HG02981 (cell line): ENCODE data around the gene RNF5.

Experiments
- ATAC-seq: cut with Tn5 transposase; IDR thresholded peaks from one replicate; pipeline ENCODE4 v1.9.1; 2021; ENCODE audit warnings: mild to moderate bottlenecking, moderate library complexity; ENCODE audit not compliant: unreplicated experiment

Gene RNF5

DNA sequence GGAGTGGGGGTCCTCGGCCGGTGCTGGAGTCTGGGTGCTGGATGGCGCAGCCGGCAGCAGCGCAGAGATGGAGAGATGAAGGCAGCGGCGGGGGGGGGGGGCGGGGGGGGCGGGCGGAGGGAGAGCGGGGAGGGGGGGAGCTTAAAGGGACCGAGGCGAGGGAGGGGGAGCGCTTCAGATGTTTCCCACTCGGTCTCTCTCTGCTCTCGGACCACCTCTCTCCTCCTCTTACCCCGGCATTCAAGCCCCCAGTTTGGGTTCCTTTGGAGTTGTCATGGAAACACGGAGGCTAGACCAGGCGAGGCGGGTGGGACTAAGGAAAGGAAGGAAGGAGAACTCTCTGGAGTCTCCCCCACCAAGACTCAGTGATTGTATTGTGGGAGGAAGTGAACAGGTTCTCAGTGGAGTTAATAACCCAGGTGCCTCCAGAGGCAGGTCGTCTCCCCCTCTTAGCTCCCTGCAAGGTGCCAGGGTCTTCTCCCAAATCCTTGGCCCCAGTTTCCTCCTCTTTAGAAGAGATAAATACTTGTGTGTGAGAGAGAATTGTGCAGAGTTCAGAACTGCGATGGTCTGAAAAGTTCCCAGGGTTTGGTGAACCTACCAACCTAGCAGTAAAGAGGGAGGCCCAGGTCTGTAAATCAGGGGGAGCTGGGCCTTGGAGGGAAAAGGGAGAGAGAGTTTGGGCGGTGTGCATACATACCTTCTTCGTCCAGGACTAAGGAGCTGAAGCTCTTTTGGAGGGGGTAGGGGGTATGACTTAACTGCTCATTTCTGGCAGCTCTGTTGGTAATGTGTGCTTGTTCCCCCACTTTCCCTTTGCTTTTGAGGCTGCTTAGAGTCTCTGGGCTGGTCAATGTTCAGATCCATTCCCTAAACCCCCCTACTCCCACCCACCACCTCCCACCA lies 26.1 kb upstream of the RNF5 start, which contains the start of gene PRRT1:
PRRT1 (minus strand) TSS at position 77 of the 906 bp plus-strand sequence. CDS start 112 bp downstream, outside the sequence.
- no peak for ATAC-seq

DNA sequence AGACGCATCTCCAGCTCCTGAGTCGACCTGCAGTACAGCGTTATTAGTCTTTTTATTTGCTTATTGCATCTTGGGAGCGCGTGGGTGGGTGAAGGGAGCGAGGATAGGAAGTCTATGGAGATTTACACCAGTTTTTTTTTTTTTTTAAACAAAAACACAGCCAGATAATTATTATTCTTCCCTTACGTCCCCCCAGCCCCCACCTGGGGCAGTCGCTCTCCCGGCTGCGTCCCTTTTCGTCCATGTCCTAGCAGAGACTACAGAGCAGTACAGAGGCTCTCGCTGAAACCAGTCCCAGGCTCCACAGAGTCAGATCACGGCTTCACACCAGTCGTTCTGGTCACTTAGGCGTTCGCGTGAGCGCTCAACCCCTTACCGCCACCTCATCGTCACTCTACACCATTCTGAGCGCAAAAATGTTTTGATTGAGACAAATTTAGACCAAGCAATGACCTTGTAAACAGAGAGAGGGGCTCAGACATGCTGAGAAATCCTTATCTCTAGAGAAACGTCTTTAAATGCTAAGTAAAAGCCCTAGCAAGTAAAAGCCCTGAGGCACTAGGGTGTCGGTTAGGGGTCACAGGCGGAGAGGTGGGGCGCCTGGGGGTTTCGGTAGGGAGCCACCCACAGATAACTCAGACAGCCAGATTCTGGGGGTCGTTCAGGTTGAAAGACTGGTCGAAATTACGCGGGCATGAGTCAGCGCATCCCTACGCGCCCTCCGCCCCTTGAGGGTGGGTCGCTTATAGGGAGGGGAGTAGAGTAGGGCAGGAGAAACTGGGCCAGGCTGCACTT lies 25.2 kb upstream of the RNF5 start:
- no peak for ATAC-seq

DNA sequence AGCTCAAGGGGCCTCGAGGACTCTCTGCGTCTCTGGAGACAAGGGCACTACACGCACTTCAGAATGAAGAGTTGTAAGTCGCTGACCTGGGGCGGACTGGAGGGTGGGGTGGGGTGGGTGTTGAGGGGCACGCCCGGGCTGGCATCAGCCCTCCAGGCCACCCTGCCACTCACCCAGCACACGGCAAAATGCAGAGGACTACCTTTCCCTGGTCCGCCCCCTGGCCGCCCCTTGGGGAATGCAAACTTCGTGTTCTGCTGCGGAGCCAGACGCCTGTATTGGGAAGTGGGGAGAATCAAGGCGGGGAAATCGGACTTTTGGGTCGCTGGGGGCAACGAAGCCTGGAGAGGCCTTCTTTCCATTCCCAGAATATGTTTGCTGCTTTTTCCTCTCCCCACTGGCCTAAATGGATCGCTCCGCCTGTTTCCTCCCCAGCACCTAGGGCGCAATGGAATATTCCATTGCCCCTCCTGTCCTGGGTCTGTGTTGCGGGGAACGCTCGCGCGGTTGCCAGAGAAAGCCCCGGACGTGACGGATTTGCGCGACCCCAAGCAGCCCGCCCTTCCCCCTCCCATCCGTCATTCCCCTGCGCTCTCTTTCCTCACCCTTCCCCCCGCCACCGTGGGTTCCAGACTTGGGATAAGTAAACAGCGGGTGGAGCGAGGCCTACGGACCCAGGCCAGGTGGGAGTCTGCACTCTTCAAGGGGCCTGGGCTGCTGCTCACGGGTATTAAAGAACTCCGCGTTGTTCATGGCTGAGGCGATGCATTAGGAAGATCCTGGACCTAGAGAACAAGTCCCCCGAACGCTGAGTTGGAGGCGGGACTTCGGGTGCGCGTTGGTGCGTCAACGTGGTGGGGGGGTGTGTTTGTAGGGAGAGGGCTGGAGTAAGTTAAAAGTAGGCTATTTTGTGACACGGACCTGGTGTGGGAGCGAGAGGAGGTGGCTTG lies 24.4 kb upstream of the RNF5 start, which contains the start of gene PPT2:
PPT2 (plus strand) TSS at position 578 of the 950 bp plus-strand sequence. CDS start 454 bp downstream, outside the sequence.
- no peak for ATAC-seq

DNA sequence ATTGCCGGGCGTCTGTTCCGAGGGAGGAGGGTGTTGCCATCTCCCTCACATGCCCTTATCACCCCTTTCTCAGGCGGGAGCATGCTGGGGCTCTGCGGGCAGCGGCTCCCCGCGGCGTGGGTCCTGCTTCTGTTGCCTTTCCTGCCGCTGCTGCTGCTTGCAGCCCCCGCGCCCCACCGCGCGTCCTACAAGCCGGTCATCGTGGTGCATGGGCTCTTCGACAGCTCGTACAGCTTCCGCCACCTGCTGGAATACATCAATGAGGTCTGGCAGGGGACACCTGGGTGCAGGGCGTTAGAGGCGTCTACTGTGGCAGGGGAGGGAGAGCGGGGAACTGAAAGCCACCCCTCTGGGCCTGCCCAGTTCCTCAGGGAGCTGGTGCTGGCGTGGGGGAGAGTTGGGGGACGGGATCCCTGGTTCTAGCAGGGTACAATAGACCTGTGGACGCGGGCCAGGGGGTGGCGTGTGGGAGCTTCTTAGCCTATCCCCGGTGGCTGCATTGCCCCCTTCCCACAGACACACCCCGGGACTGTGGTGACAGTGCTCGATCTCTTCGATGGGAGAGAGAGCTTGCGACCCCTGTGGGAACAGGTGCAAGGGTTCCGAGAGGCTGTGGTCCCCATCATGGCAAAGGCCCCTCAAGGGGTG lies 23.6 kb upstream of the RNF5 start:
- ATAC-seq, result no peak

DNA sequence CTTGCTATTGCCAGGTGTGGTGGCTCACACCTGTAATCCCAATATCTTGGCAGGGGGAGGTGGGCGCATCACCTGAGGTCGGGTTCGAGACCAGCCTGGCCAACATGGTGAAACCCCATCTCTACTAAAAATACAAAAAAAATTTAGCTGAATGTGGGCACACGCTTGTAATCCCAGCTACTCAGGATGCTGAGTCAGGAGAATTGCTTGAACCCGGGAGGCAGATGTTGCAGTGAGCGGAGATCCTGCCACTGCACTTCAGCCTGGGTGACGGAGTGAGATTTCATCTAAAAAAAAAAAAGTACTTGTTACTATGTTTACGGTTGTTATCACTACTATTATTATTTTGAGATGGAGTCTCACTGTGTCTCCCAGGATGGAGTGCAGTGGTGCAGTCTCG lies 21.3 kb upstream of the RNF5 start:
- no peak for ATAC-seq

DNA sequence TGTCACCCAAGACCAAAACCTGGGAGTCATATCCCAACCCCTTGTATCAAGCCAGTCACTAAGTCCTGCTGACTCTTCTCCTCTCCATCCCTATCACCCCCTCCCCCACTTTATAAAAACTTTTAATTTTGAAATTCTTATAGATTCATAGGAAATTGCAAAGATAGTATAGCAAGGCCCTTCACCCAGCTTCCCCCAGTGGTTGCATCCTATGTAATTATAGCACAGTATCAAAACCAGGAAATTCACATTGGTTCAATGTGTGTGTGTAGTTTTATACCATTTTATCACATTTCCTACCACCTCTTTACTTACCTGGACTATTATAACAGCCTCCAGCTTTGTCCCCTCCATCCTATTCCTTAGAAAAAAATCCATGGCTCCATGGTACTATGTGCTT lies 20.2 kb upstream of the RNF5 start:
- no peak for ATAC-seq

DNA sequence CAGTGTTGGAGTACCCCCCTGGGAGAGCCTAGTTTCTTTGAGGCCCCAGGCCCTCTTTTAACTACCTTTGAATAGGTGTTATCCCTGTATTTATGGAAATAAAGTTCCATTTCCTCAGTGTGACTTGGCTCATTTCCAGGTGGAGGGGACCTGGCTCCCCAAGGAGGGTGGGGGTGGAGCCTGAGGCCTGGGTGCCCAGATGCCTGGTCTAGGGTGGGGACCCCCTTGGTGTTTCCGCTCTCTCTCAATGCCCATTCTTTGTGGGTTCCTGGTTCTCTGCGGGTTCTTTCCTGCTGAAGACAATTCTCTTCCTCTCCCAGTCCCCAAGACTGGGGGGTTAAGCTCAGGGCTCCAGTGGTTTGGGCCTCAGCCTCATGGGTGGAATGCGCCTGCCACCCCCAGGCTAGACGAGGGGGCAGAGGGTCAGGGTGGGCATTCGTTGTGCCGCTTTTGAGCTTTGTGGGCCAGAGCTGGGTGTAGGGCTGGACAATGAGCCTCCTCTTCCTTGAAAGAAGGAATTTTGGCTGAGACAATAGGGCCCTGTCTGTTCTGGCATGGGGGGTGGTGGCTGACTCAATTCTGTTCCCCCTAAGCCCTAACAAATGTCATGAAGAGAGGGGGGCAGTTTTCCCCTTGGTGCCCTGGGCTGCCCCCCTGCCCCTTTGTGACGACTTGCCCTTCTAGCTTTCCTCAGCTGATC lies 14.5 kb upstream of the RNF5 start:
- ATAC-seq, result no peak

DNA sequence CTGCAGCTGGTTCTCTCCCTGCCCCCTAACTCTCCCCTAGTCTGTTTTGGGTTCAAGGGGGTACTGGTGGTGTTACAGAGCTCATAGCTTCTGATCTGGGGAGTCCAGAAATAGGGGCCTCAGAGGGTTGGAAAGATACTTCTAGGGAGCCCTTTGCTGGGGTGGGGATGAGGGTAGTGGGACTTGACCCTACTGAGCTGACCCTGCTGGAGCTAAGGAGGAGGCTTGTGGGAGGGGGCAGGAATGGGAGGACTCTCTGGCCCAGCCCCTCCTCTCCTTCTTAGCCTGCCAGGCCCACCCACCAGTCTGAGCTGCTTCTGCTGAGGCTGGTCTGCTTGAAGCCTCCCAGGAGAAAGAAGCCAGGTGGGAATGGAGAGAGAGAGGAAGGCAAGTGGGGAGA lies 13.9 kb upstream of the RNF5 start, which contains the start of gene EGFL8:
EGFL8 (plus strand) TSS at position 301 of the 400 bp plus-strand sequence. CDS start 1,571 bp downstream, outside the sequence.
- ATAC-seq, result no peak

DNA sequence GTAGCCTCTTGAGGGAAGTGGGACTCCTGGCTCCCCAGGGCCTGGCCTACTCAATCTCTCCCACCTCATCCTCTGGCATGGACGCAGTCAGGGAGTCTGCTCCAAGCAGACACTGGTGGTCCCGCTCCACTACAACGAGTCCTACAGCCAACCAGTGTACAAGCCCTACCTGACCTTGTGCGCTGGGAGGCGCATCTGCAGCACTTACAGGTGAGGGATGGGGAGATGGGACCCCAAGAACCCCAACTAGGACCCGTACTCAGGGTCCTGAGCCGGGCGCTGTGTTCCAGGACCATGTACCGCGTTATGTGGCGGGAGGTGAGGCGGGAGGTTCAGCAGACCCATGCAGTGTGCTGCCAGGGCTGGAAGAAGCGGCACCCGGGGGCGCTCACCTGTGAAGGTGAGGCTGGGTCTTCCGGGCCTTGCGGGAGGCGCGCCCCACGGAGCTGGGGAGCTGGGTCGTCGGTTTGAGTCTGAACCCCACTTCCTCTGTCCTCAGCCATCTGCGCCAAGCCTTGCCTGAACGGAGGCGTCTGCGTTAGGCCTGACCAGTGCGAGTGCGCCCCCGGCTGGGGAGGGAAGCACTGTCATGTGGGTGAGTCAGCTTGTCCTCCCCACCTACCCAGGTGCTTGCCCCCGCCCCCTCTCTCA lies 11.7 kb upstream of the RNF5 start:
- ATAC-seq, result no peak

DNA sequence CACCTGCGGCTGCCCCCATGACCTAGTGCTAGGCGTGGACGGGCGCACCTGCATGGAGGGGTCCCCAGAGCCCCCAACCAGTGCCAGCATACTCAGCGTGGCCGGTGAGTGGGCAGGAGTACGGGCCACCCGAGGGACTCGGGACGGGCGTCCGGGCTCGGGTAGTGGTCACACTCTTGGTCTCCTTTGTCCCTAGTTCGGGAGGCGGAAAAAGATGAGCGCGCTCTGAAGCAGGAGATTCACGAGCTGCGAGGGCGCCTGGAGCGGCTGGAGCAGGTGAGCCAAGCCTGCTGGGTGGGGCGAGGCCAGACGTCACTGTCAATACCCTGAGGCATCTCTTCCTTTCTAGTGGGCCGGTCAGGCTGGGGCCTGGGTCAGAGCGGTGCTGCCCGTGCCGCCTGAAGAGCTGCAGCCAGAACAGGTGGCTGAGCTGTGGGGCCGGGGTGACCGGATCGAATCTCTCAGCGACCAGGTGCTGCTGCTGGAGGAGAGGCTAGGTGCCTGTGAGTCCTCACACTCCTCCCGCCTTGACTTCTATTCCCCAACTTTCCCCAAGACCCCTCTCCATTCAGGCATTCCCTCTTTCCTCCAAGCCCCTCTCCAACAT lies 10.9 kb upstream of the RNF5 start:
- ATAC-seq, result no peak

DNA sequence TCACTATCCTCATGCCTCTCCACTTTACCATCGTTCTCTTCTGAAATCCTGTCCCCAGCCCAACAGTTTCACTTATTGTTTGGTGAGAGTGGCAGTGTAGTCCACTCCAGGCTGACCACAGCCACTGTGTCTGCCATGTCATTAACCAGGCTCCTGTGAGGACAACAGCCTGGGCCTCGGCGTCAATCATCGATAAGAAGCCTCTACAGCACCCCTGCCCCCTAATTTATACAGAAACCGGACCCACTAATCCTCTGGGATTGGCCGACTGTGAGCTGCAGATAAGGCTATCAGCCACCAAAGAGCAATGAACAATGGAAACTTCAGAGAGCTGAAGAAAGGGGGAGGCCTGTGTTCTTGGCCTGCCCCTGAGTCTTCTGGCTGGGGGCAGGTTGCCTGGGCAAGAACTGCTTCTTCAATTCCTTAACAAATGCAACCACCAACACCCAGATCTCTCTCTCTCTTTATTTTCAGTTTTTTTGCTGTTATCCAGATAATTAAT lies 10.4 kb upstream of the RNF5 start:
- no peak for ATAC-seq

DNA sequence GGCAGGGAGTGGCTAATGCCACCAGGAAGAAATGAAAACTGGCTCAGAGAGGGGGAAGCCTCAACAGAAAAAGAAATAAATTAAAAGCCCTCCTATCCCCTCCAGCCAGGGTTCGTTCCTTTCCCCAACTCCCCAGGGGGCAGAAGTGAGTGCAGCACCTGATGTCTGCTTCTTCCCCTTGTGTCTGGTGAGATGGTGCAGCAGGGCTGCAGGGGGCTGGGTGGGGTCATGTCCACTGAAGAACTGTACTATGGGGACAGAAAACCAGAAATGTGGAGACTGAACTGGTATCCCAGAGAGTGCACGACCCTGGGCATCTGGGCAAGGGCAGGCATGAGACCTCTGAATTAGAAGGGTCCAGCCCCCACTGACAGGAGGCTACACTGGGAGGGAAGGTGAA lies 9.9 kb upstream of the RNF5 start:
- no peak for ATAC-seq

DNA sequence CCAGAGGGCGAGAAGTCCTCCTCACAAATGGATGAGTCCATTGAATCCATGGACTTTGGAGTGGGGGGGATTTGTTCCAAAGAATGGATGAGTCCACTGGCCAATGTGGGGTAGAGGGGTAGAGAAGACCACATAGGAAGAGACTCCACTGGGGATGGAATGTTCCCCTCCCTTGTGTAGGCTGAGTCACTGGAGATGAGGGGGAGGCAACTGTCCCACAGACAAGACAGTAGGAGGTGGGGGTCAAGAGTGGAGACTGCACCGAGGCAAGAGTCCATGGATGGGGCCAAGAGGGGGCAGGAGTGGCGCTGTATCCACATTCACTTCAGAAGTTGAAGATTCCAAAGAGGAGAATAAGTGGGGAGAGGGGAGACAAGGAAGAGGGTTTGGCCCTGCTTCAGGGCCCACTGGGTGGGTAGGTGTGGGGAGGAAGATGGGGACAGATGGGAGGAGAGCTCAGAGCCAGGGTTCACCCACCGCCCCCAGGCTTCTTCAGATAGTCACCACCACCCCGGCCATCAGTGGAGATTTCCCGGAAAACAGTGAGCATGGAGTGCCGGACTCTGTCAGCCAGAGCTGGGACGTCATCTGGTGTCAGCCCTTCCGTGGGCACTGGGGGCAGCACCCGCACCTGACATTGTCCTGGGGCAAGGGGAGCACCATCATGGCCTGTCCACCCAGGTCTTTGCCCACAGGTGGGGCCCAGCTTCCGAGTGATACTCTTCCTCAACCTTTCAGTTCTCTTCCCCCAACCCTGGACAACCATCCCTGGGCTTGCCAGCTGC lies 9.2 kb upstream of the RNF5 start:
- no peak for ATAC-seq

DNA sequence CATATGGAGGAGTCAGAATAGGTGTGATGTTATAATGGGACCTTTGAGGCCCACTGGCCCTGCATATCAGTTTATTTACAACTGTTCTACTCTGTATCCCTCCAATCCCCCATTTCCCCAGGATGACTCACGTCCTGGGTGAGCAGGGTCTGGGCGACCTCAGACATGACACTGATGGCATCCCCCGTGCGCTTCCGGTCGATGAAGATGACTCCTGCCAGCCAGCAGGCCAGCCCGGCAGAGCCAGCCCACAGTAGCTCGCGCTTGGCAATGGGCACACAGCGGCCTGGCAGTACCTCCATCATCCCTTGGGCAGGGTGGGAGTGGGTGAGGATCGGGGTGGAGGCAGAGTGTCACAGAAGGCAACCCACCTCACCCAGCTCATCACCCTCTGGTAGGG lies 7.9 kb upstream of the RNF5 start:
- no peak for ATAC-seq

DNA sequence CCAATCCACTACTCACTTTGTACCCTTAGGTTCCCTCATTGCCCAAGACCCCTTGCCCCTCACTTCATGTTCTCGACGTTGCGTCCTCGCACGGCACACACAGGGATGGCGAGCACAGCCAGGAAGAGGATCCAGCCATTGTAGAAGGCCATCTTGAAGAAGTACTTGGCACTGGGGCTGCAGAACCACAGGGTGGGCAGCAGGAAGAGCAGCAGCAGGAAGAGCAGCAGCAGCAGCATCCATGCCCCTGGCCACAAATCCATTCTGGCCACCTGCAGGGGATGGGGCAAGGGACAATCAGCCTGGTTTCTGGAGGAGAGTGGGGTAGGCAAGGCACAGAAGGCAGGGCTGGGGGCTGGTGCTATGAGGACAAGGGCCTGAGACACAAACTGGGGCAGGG lies 7.0 kb upstream of the RNF5 start:
- ATAC-seq, result no peak

DNA sequence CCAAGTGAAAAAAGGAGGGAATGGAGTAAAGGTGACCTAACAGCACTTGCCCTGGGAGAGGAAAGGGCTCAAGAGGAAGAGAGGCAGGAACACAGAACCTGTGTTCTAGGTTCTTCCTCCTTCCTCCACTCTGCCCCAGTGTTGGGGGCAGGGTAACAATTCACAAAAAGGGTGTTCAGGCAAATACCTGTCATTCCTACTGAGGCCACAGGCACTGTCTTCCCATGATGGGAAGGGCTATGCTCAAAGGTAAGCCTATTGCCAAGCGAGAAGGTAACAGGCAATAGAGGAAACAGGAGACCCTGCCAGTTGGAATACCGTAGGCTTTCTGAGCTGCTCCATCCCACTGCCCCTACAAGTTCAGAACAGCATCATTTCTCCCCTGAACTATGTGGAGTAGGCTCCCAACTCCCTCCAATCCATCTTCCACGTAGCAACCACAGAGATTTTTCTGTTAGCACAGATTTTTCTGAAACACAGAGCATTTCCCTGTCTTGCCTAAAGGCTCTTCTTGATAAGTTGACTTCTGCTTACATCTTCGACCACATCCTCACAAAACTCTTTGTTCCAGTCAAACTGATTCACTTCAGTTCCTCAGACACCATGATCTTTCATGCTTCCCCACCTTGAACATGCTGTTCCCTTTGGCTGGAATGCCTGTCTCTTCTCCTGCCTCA lies 5.0 kb upstream of the RNF5 start:
- ATAC-seq, result no peak

DNA sequence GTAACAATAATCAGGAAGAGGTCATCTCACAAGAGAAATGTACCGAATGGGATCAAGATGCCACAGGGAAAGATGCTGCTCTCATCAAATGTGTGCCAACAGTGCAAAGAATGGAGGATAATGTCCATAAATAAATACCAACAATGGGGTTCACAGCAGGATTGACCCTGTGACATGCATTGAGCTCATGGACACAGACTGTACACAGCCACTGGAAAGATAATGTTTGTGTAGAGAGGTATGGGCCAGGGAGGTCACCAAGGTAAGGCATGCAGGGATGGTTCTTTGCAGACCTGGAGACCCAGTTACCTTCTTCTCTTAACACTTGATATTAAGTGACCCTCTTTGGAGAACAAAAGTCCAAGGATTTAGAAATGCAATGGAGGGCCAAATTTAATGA lies 3.8 kb upstream of the RNF5 start:
- no peak for ATAC-seq
